Bronchial epithelial cell (primary cell): ENCODE measurements around the gene KIF3A. TPM values are rescaled to one million over a fixed set of nuclear protein-coding genes. Genes with fewer than 3 reads are reported as not detected.
A peak's percentile ranks its signal among the peaks of the same experiment; 100 is the strongest.

Experiments used
- DNase-seq: peaks from one replicate; pipeline ENCODE4 v3.0.0-alpha.2; 2010; ENCODE audit warnings: low read depth
- FAIRE-seq: peaks from 2 replicates; lab custom pipeline; 2011; peaks lifted over from hg19 to GRCh38; lab: Jason Lieb, UNC
- H3K27me3 ChIP-seq: 2 replicates; pipeline ENCODE4 v1.5.1; 2011; ENCODE audit warnings: low read length; ENCODE audit not compliant: control insufficient read depth, insufficient read depth
- H3K36me3 ChIP-seq: 2 replicates; pipeline ENCODE4 v1.5.1; 2011; ENCODE audit warnings: low read length; ENCODE audit not compliant: control insufficient read depth, insufficient read depth
- H3K4me3 ChIP-seq: 2 replicates; pipeline ENCODE4 v1.5.1; 2011; ENCODE audit warnings: mild to moderate bottlenecking, low read depth, low read length, control low read depth
- total RNA-seq: library from RNA; depleted of rRNA; stranded (reverse); fragments of >200 nt; gene quantifications from 2 replicates; pipeline ENCODE4 v1.2.1, GENCODE V29; 2014
- TF ChIP-seq, protein P1 (sequence below): IDR thresholded peaks from 2 replicates; pipeline ENCODE4 v1.5.1; 2011; ENCODE audit warnings: mild to moderate bottlenecking, moderate library complexity, low read length, control low read depth, inconsistent platforms; ENCODE audit not compliant: insufficient read depth, severe bottlenecking

Gene KIF3A
- total RNA-seq, 1 donor from 2014 or later = 6.8 TPM

DNA sequence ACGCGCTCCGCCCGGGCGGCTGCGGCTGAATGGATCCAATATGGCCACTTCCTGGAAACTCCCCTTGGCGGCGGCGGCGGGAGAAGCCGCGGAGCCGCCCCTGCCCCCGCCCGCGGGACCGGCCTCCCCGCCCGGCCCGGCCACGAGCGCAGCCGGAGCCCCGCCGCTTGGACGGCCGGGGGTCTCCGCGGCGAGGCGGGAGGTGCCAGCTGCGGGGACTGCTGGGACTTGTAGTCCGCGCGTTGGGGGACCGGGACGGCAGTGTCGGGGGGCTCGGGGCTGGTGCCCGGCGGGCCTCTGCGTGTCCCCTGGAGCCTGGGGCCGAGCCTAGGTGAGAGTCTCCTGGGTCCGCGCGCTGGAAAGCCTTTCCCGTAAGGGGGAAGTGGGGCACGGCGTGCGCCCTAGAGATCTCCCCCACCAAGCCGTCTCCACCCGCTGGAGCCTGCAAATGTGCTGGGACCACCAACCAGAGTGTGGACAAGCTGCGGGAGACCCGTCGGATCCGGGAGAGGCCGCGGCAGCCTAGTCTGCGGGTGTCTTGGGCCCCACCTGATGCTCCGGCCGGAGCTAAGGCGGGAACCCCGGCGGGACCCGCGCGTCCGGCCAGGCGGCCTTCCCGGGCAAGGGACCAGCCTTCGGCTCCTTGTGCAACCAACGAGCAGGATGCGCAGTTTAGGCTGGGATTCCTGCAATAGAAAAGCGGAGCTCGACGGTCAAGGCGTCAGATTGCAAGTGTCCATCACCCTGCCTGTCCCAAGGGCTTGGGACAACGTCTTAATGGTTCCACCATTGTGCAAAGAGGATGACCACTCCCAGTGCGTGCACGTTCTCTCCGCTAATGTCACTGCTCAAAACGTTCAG lies 40.1 kb upstream of the KIF3A start, which contains the start of gene SEPTIN8:
TSS of gene SEPTIN8 (minus strand) at position 31 of the 861 bp plus-strand sequence. CDS start 102 bp downstream, outside the sequence.
- no peak for DNase-seq
- no peaks in the 10 kb centered on the region for H3K27me3 ChIP-seq
- TF ChIP-seq, protein P1, sequence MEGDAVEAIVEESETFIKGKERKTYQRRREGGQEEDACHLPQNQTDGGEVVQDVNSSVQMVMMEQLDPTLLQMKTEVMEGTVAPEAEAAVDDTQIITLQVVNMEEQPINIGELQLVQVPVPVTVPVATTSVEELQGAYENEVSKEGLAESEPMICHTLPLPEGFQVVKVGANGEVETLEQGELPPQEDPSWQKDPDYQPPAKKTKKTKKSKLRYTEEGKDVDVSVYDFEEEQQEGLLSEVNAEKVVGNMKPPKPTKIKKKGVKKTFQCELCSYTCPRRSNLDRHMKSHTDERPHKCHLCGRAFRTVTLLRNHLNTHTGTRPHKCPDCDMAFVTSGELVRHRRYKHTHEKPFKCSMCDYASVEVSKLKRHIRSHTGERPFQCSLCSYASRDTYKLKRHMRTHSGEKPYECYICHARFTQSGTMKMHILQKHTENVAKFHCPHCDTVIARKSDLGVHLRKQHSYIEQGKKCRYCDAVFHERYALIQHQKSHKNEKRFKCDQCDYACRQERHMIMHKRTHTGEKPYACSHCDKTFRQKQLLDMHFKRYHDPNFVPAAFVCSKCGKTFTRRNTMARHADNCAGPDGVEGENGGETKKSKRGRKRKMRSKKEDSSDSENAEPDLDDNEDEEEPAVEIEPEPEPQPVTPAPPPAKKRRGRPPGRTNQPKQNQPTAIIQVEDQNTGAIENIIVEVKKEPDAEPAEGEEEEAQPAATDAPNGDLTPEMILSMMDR = no peak
- H3K36me3 ChIP-seq = no peaks in the 10 kb centered on the region
- peak within 1 kb of the TSS; percentile 66 for H3K4me3 ChIP-seq
- no peak for FAIRE-seq

DNA sequence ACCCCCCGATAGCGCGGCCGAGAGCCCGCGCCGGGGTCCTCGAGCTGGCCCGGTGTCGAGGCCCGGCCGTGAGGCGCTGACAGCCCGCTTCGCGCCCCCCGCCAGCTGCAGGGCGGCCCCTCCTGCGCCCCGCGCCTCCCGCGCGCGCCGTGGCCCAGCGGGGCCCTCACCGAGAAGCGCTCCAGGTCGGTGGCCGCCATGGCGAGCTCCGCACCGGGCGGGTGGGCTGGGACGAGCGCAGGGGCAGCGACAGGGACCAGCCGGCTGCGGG lies 39.5 kb upstream of the KIF3A start:
- no peak for DNase-seq
- Histone ChIP-seq H3K36me3 (no peaks in the 10 kb centered on the region), H3K27me3 (no peaks in the 10 kb centered on the region), H3K4me3 (peak overlapping the region; percentile 66)
- no peak for FAIRE-seq
- TF ChIP-seq, protein P1 = no peak

- TF ChIP-seq, protein P1 = no peak
- no peak for DNase-seq
- Histone ChIP-seq H3K4me3 (peak overlapping the region; percentile 66), H3K27me3 (no peaks in the 10 kb centered on the region), H3K36me3 (no peaks in the 10 kb centered on the region)
- no peak for FAIRE-seq
These were observed 39.0 kb upstream of the KIF3A start for GRCh38 chr5:132776131-132776937.

- H3K27me3 ChIP-seq = no peaks in the 10 kb centered on the region
- FAIRE-seq (no peak), DNase-seq (no peak)
- no peaks in the 10 kb centered on the region for H3K36me3 ChIP-seq
- TF ChIP-seq, protein P1 = no peak
- no peak overlapping the region for H3K4me3 ChIP-seq
These were observed 38.2 kb upstream of the KIF3A start for GRCh38 chr5:132775476-132775961.

DNA sequence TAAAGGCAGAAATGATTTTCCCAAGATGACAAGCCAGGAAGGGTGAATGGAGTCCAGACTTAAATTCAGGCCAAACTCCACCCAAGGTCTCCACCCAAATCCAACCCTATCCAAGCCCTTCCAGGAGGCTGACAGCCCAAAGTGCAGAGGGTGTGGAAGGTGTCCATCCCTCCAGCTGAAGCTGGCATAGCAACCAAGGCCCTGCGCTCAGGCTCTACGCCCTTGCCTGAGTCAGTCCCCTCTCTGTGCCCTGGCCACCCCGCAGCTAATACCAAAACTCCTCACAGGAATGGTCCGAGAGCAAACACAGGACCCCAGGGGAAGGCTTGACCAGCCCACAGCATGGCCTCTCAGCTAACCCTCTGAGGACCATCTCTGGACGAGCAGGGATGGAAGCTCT lies 37.5 kb upstream of the KIF3A start:
- FAIRE-seq = no peak
- Histone ChIP-seq H3K4me3 (no peak overlapping the region), H3K36me3 (no peaks in the 10 kb centered on the region), H3K27me3 (no peaks in the 10 kb centered on the region)
- no peak for DNase-seq
- TF ChIP-seq, protein P1 = no peak
